ENCODE data around the gene TCN2.
"Not testable (repeated sequence)": the region's sequence is repeated elsewhere in the genome, so short reads cannot be mapped to it uniquely, and the experiment has no call there.

GRCh38 chr22:30592360-30592713 lies 14.6 kb upstream of the TCN2 start:
- not testable (repeated sequence) for TF ChIP-seq EZH2 (IDR thresholded peaks at IDR 0.05; ENCODE audit: borderline replicate concordance, low read depth, low read length); ZNF449 (CRISPR knock-in tag; IDR thresholded peaks at IDR 0.05); PHF8 (IDR thresholded peaks at IDR 0.05; ENCODE audit: borderline replicate concordance, low read length); MAX (CRISPR knock-in tag; IDR thresholded peaks at IDR 0.05); MEF2D (tag; conservative IDR thresholded peaks at IDR 0.05; ENCODE audit: low read depth); TAF1 (IDR thresholded peaks at IDR 0.05; ENCODE audit: control insufficient read depth, extremely low read depth, insufficient read depth, low read length, severe bottlenecking); MCM2 (IDR thresholded peaks at IDR 0.05; ENCODE audit: low read depth); POLR2A (conservative IDR thresholded peaks at IDR 0.05); ZNF133 (CRISPR knock-in tag; IDR thresholded peaks at IDR 0.05); SIX5 (IDR thresholded peaks at IDR 0.05; ENCODE audit: borderline replicate concordance in 1 of 2, insufficient read depth in 1 of 2, low read depth in 1 of 2, low read length in 2 of 2); FOSL1 (tag; conservative IDR thresholded peaks at IDR 0.05)

Data from K562 (cell line).